Measurements from ENCODE around the gene CIAO2B.
A peak's percentile ranks its signal among the peaks of the same experiment; 100 is the strongest.
"Not testable (repeated sequence)": the region's sequence is repeated elsewhere in the genome, so short reads cannot be mapped to it uniquely, and the experiment has no call there.

CIAO2B gene

GRCh38 chr16:66961065-66961744 lies 27.0 kb upstream of the CIAO2B start, which contains the start of gene CES3:
Gene CES3 (plus strand): TSS chr16:66961266. CDS start chr16:66961308, 42 bp downstream.
- peak; percentile 98 for ATAC-seq
- Mint-ChIP-seq H3K9me3 (no peaks in the 10 kb centered on the region), H3K4me3 (peak within 1 kb of the TSS; percentile 68 to 77), H3K4me1 (peaks cover 34% of the 10 kb centered on the region), H3K27me3 (peaks cover 8% of the 10 kb centered on the region), H3K27ac (peak within 1 kb of the TSS; percentile 54 to 55)
- peak; percentile 70 to 74 for DNase-seq

GRCh38 chr16:66960270-66960669 lies 26.1 kb upstream of the CIAO2B start:
- Mint-ChIP-seq H3K4me1 (peaks cover 34% of the 10 kb centered on the region), H3K27ac (peak overlapping the region in 1 of 2 donors; percentile 37), H3K4me3 (no peak overlapping the region), H3K9me3 (no peaks in the 10 kb centered on the region), H3K27me3 (peaks cover 7% of the 10 kb centered on the region)
- DNase-seq = no peak
- no peak for ATAC-seq

GRCh38 chr16:66959704-66960161 lies 25.5 kb upstream of the CIAO2B start:
- peak overlapping the region in 1 of 2 donors; percentile 37 for H3K27ac Mint-ChIP-seq
- ATAC-seq (no peak), DNase-seq (no peak)
- no peak overlapping the region for H3K4me3 Mint-ChIP-seq
- no peaks in the 10 kb centered on the region for H3K9me3 Mint-ChIP-seq
- H3K27me3 Mint-ChIP-seq = peaks cover 2% of the 10 kb centered on the region
- H3K4me1 Mint-ChIP-seq = peaks cover 34% of the 10 kb centered on the region

- H3K9me3 Mint-ChIP-seq = no peaks in the 10 kb centered on the region
- no peak for ATAC-seq
- peaks cover 34% of the 10 kb centered on the region for H3K4me1 Mint-ChIP-seq
- H3K27me3 Mint-ChIP-seq = peaks cover 3% of the 10 kb centered on the region
- DNase-seq = no peak
- no peak overlapping the region for H3K27ac Mint-ChIP-seq
- H3K4me3 Mint-ChIP-seq = no peak overlapping the region
Measured at GRCh38 chr16:66958857-66959703, 24.9 kb upstream of the CIAO2B start.

GRCh38 chr16:66956154-66956457 lies 21.9 kb upstream of the CIAO2B start:
- Mint-ChIP-seq H3K4me1 (peaks cover 37% of the 10 kb centered on the region), H3K27me3 (peaks cover 30% of the 10 kb centered on the region)
- not testable (repeated sequence) for H3K27ac Mint-ChIP-seq, H3K9me3 Mint-ChIP-seq, ATAC-seq, DNase-seq, H3K4me3 Mint-ChIP-seq

- Mint-ChIP-seq H3K27ac (peak overlapping the region in 1 of 2 donors; percentile 52), H3K27me3 (peaks cover 36% of the 10 kb centered on the region), H3K4me1 (peaks cover 37% of the 10 kb centered on the region)
- ATAC-seq, H3K4me3 Mint-ChIP-seq, DNase-seq, H3K9me3 Mint-ChIP-seq: not testable (repeated sequence)
Measured at GRCh38 chr16:66955363-66956153, 21.4 kb upstream of the CIAO2B start.

- H3K27me3 Mint-ChIP-seq = peaks cover 49% of the 10 kb centered on the region
- ATAC-seq (peak; percentile 83), DNase-seq (peak; percentile 76 to 77)
- H3K4me3 Mint-ChIP-seq = no peak overlapping the region
- H3K9me3 Mint-ChIP-seq = no peaks in the 10 kb centered on the region
- H3K27ac Mint-ChIP-seq = peak overlapping the region; percentile 86 to 87
- peaks cover 49% of the 10 kb centered on the region for H3K4me1 Mint-ChIP-seq
Measured at GRCh38 chr16:66954097-66954659, 20.0 kb upstream of the CIAO2B start.

- Mint-ChIP-seq H3K4me1 (peaks cover 49% of the 10 kb centered on the region), H3K4me3 (no peak overlapping the region), H3K9me3 (no peaks in the 10 kb centered on the region), H3K27ac (peak overlapping the region; percentile 86 to 87), H3K27me3 (peaks cover 55% of the 10 kb centered on the region)
- ATAC-seq = peak; percentile 9
- no peak for DNase-seq
Measured at GRCh38 chr16:66953462-66954096, 19.4 kb upstream of the CIAO2B start.

GRCh38 chr16:66952430-66953110 lies 18.4 kb upstream of the CIAO2B start:
- Mint-ChIP-seq H3K9me3 (no peaks in the 10 kb centered on the region), H3K4me1 (peaks cover 49% of the 10 kb centered on the region), H3K27ac (no peak overlapping the region), H3K4me3 (no peak overlapping the region), H3K27me3 (peaks cover 66% of the 10 kb centered on the region)
- DNase-seq = no peak
- no peak for ATAC-seq

GRCh38 chr16:66950971-66951790 lies 17.0 kb upstream of the CIAO2B start:
- DNase-seq (no peak), ATAC-seq (no peak)
- Mint-ChIP-seq H3K27ac (peak overlapping the region in 1 of 2 donors; percentile 68), H3K27me3 (peaks cover 66% of the 10 kb centered on the region), H3K4me1 (peaks cover 56% of the 10 kb centered on the region), H3K9me3 (no peaks in the 10 kb centered on the region), H3K4me3 (peak overlapping the region in 1 of 2 donors; percentile 2)

- ATAC-seq (peak; percentile 52), DNase-seq (no peak)
- H3K4me3 Mint-ChIP-seq = peak overlapping the region; percentile 2 to 69
- H3K27ac Mint-ChIP-seq = no peak overlapping the region
- H3K9me3 Mint-ChIP-seq = no peaks in the 10 kb centered on the region
- peaks cover 66% of the 10 kb centered on the region for H3K27me3 Mint-ChIP-seq
- peaks cover 56% of the 10 kb centered on the region for H3K4me1 Mint-ChIP-seq
Measured at GRCh38 chr16:66950437-66950836, 16.2 kb upstream of the CIAO2B start.

- Mint-ChIP-seq H3K9me3 (no peaks in the 10 kb centered on the region), H3K27ac (no peak overlapping the region), H3K27me3 (peaks cover 66% of the 10 kb centered on the region), H3K4me3 (peak overlapping the region; percentile 59 to 88), H3K4me1 (peaks cover 56% of the 10 kb centered on the region)
- DNase-seq = no peak
- no peak for ATAC-seq
Measured at GRCh38 chr16:66949472-66949871, 15.3 kb upstream of the CIAO2B start.

GRCh38 chr16:66948837-66949225 lies 14.6 kb upstream of the CIAO2B start:
- peaks cover 60% of the 10 kb centered on the region for H3K27me3 Mint-ChIP-seq
- no peak overlapping the region for H3K27ac Mint-ChIP-seq

More at GRCh38 chr16:66948837-66949225, 14.6 kb upstream of the CIAO2B start:
- Mint-ChIP-seq H3K4me1 (peaks cover 52% of the 10 kb centered on the region), H3K9me3 (no peaks in the 10 kb centered on the region), H3K4me3 (peak overlapping the region; percentile 88)
- ATAC-seq (no peak), DNase-seq (no peak)

Data from stimulated activated naive CD8-positive, alpha-beta T cell treated with anti-CD3 and anti-CD28 coated beads, Interleukin-15, amount 100 ng/mL, for 72 hours (primary cell).